D721Med (cell line): Measurements from ENCODE around the gene KLK13.

Experiments used
- DNase-seq: peaks from one replicate; pipeline ENCODE4 v3.0.0; 2011; ENCODE audit warnings: low spot score; ENCODE audit not compliant: insufficient read length
- FAIRE-seq: peaks from 2 replicates; lab custom pipeline; 2011; peaks lifted over from hg19 to GRCh38; lab: Jason Lieb, UNC
- TF ChIP-seq, protein P1 (sequence below): IDR thresholded peaks from 2 replicates; pipeline ENCODE4 v1.5.1; 2012; ENCODE audit warnings: mild to moderate bottlenecking, control low read depth; ENCODE audit not compliant: insufficient read depth; ENCODE audit errors: missing control alignments

Gene KLK13

DNA sequence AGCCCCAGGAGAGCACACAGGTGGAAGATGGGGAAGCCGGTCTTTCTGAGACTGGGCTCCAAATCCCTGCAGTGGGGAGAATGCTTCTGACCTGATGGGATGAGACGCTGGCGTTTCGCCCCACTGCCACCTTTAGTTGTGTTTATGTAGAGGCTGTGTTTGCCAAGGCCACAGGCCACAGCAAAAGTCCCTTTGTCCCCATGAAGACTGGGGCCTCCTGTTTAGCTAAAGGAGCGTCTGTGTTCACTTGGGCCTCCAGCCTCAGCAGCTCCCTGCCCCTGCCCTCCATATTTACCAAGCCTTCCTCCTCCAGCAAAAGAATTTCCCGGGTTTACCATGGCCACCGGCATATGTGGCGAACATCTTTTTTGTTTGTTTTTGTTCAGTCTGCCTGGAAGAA lies 28.2 kb upstream of the KLK13 start:
- FAIRE-seq (no peak), DNase-seq (no peak)
- TF ChIP-seq, protein P1, sequence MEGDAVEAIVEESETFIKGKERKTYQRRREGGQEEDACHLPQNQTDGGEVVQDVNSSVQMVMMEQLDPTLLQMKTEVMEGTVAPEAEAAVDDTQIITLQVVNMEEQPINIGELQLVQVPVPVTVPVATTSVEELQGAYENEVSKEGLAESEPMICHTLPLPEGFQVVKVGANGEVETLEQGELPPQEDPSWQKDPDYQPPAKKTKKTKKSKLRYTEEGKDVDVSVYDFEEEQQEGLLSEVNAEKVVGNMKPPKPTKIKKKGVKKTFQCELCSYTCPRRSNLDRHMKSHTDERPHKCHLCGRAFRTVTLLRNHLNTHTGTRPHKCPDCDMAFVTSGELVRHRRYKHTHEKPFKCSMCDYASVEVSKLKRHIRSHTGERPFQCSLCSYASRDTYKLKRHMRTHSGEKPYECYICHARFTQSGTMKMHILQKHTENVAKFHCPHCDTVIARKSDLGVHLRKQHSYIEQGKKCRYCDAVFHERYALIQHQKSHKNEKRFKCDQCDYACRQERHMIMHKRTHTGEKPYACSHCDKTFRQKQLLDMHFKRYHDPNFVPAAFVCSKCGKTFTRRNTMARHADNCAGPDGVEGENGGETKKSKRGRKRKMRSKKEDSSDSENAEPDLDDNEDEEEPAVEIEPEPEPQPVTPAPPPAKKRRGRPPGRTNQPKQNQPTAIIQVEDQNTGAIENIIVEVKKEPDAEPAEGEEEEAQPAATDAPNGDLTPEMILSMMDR, result no peak

DNA sequence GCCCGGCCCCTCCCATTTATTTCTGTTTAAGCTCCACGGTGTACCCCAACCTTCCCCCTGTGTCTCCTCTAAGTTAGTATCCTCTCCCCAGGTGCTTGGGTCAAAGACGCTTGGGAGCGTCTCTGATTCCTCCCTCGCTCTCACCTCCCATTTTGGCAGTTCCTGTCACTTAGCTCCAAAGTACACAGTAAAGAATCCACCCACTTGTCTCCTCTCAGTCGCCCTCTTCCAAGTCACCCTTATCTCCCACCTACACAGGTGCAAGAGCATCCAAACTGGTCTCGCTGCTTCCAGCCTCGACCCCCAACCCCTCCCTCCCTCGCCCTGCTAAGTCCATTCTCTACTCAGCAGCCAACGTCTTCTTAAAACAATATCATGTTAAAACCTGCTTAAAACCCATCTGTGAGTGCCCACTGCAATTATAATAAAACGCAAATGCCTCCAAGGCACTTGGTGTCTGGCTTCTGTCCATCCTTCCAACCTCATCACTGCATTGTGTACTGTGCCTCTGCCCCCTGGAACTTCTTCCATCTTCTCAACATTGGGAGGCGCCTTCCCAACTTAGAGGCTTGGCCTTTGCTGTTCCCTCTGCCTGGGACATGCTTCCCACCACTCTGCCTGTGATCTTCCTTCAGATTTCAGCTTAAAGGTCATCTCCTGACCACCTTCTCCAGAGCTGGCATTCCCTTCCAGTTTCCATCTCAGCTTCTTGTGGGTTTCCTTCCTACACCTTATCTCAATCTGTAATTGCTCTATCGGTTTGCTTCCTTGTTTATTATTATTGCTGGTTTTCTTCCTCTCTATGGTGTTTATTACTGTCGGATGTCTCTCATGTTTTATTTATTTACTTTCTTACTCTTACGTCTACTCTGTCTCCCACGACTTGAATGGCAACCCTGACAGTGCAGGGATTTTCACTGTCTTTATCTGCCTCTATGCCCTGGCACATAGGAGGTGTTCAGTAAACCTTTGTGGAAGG lies 27.3 kb upstream of the KLK13 start:
- TF ChIP-seq, protein P1, result no peak
- FAIRE-seq, result no peak
- no peak for DNase-seq

DNA sequence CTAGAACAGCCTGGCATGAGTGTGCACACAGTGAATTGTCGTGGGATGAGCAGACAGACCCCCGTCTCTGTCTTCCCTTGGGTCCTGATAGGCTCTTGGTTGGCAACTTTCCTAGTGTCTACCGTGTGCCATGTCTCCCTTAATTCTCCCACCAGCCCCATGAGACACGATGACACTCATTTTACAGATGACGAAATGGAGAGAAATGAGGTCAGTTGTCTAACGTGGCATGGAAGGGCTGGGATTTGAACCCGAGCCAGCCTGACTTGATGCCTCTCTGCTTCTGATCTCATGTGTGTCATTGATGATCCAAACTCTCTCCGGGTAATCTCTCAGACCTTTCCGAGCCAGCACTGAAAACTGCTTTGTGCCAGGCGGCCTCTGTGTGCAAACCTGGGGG lies 26.2 kb upstream of the KLK13 start:
- FAIRE-seq, result no peak
- no peak for DNase-seq
- TF ChIP-seq, protein P1, result no peak

DNA sequence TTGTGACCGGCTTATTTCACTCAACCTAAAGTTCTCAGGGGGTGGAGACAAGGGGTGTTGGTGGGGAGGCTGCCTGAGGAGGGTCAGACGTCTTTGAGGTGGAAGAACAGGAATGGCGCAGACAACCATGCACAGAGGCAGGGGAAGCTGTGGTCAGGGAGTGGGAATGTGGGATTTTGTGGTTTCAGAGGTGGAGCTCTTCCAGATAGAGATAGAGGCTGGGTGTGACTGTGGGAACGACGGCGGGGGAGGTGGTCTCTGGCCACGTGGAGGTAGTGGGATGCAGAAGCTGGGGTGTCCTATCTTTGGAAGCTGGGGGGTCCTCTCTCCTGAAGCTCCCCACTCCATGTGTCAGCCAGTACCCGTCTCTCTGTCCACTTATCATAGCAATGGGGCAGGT lies 25.6 kb upstream of the KLK13 start:
- FAIRE-seq, result no peak
- TF ChIP-seq, protein P1, result no peak

DNA sequence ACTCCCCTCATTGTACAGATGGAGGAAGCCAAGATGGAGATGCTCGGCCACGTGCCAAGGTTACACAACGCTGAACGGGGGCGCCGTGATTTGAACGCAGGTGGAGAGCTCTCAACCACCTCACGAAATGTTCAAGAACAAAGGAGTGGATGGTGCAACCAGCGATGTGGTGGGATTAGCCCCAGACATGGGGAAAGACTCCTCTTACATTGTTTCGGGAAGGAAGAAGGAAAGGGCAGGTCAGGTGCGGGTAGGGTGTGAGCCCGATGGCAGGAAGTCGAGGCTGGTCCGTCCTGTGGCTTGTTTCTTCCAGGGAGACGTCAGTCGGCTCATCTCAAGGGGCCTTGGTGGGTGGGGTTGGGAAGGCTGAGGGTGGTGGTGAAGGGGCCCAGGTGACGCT lies 24.9 kb upstream of the KLK13 start:
- TF ChIP-seq, protein P1, result no peak
- DNase-seq, result no peak
- no peak for FAIRE-seq

More for the DNA sequence above, 25.6 kb upstream of the KLK13 start:
- DNase-seq, result no peak

DNA sequence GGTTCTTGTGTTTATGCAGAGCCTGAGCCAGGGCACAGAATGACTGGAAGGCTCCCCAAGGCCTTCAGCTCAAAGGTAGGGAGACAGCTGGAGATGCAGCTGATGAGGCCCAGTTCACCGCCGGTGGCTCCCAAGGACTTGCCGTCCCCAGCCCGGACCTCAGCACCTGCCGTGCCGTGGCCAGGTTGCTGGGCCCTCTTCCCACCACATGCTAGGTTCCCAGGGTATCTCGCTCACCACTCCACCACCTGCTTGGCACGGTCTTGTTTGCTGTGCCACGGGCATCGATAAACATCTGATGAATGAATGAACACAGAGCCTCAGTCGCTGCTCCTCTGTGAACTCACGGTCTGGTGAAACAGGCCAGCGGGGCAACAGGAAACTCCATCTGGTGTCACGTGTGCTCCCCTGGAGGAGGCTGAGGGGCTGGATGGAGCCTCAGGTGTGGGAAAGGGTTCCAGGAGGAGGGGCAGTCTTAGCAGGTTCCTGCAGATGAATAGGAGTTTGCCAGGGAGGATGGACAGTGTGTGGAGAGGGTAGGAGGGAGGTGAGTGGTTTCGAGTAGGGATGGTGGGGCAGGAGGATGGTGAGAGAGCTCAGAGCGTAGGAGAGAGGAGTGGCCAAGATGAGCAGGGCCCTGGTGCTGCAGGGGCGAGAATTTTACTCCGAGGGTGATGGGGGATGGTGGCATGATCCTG lies 21.4 kb upstream of the KLK13 start:
- DNase-seq (no peak), FAIRE-seq (no peak)
- TF ChIP-seq, protein P1, result no peak
